ENCODE data around the gene NUPR1. TPM values are rescaled to one million over a fixed set of nuclear protein-coding genes. Genes with fewer than 3 reads are reported as not detected.
"Not testable (repeated sequence)": the region's sequence is repeated elsewhere in the genome, so short reads cannot be mapped to it uniquely, and the experiment has no call there.

Gene NUPR1
- total RNA-seq, 6 experiments from 2014 or later, result 31.9 to 60.3 (median 43.7) TPM

DNA sequence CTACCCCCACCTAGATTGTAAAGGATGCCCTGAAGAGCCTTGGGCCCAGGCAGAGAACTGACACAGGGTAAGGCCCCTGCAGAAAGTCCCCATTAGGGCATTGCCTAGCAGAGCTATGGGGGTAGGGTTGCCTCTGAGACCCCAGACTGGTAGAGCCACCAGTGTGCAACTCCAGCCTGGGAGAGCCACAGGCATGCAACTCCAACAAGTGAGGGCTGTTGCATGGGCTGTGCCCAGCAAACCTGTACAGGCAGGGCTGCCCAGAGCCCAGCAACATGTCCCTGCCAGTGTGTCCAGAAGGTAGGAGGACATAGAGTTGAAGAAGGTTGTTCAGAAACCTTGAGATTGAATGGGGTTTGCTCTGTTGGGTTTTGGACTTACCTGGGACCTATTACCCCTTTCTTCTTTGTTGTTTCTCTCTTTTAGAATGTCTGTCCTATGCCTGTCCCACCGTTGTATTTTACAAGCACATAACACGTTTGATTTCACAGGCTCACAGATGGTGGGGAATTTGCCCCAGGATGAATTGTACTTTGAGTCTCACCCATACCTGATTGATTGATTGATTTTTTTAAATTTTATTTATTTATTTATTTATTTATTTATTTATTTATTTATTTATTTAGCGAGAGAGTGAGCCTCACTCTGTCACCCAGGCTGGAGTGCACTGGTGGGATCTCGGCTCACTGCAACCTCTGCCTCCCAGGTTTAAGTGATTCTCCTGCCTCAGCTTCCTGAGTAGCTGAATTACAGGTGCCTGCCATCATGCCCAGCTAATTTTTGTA is 31.4 kb upstream of the NUPR1 start:
- peaks cover 2% of the 10 kb centered on the region for H3K27me3 Mint-ChIP-seq (ENCODE audit: insufficient read depth)
- peaks cover 7% of the 10 kb centered on the region; the same call in 1 of the 2 replicates for H3K4me1 Mint-ChIP-seq (ENCODE audit: low read depth)
- H3K9me3 Mint-ChIP-seq, result peaks cover 19% of the 10 kb centered on the region
- no peak for DNase-seq
- no peak overlapping the region for H3K27ac Mint-ChIP-seq
- H3K36me3 Mint-ChIP-seq (ENCODE audit: low read depth), result peaks cover 22% of the 10 kb centered on the region
- TF ChIP-seq, protein P1, sequence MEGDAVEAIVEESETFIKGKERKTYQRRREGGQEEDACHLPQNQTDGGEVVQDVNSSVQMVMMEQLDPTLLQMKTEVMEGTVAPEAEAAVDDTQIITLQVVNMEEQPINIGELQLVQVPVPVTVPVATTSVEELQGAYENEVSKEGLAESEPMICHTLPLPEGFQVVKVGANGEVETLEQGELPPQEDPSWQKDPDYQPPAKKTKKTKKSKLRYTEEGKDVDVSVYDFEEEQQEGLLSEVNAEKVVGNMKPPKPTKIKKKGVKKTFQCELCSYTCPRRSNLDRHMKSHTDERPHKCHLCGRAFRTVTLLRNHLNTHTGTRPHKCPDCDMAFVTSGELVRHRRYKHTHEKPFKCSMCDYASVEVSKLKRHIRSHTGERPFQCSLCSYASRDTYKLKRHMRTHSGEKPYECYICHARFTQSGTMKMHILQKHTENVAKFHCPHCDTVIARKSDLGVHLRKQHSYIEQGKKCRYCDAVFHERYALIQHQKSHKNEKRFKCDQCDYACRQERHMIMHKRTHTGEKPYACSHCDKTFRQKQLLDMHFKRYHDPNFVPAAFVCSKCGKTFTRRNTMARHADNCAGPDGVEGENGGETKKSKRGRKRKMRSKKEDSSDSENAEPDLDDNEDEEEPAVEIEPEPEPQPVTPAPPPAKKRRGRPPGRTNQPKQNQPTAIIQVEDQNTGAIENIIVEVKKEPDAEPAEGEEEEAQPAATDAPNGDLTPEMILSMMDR (IDR thresholded peaks at IDR 0.05), result no peak
- H3K4me3 Mint-ChIP-seq, result no peak overlapping the region

GRCh38 chr16:28569021-28569420 is 30.2 kb upstream of the NUPR1 start:
- H3K9me3 Mint-ChIP-seq, result peaks cover 19% of the 10 kb centered on the region
- TF ChIP-seq, protein P1 (IDR thresholded peaks at IDR 0.05), result no peak
- no peaks in the 10 kb centered on the region; the same call in 1 of the 2 replicates for H3K27me3 Mint-ChIP-seq (ENCODE audit: insufficient read depth)
- no peak overlapping the region for H3K4me3 Mint-ChIP-seq
- peaks cover 22% of the 10 kb centered on the region for H3K36me3 Mint-ChIP-seq (ENCODE audit: low read depth)
- H3K4me1 Mint-ChIP-seq (ENCODE audit: low read depth), result peaks cover 7% of the 10 kb centered on the region; the same call in 1 of the 2 replicates
- DNase-seq, result no peak
- H3K27ac Mint-ChIP-seq, result no peak overlapping the region

DNA sequence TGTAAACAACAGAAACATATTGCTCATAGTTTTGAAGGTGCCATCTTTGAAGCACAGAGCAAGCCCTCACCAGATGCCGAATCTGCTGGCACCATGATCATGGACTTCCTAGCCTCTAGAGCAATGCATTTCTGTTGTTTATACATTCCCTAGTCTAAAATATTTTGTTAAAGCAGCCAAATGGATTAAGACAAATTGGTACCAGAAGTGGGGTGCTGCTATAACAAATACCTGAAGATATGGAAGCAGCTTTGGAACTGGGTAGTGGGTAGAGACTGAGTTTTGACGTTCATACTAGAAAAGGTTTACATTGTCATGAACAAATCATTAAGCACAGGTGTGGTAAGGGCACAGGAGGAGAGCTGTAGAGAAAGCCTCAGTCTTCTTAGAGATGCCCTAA is 28.5 kb upstream of the NUPR1 start:
- Mint-ChIP-seq H3K27me3 (ENCODE audit: insufficient read depth) (no peaks in the 10 kb centered on the region; the same call in 1 of the 2 replicates), H3K4me3 (no peak overlapping the region), H3K4me1 (ENCODE audit: low read depth) (peaks cover 7% of the 10 kb centered on the region; the same call in 1 of the 2 replicates), H3K9me3 (peaks cover 19% of the 10 kb centered on the region), H3K27ac (no peak overlapping the region), H3K36me3 (ENCODE audit: low read depth) (peaks cover 22% of the 10 kb centered on the region)
- DNase-seq, result no peak
- TF ChIP-seq, protein P1 (IDR thresholded peaks at IDR 0.05), result no peak

- H3K4me3 Mint-ChIP-seq; H3K27me3 Mint-ChIP-seq (ENCODE audit: insufficient read depth); DNase-seq; H3K27ac Mint-ChIP-seq: not testable (repeated sequence)
- Mint-ChIP-seq H3K36me3 (ENCODE audit: low read depth) (peaks cover 22% of the 10 kb centered on the region), H3K9me3 (peaks cover 19% of the 10 kb centered on the region), H3K4me1 (ENCODE audit: low read depth) (peaks cover 15% of the 10 kb centered on the region)
Measured at GRCh38 chr16:28566233-28566925, 27.6 kb upstream of the NUPR1 start.

DNA sequence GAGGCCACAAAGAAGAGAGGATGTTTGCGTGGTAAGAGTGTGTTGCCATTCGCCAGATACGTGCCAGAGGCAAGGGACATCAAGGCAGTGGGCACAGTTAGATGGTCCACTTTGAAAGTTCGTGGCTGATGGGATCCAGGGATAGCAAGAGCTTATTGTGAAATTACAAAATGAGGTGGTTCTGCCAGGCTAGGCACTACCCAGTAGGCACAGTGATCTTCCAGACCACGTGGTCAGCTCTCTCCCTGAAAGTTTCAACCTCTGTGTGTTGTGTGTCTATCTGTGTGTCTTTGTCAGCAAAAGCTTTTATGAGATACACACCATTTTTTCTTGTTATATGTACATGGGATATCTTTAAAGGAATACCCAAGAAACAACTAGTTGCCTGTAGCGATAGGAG is 24.4 kb upstream of the NUPR1 start:
- Mint-ChIP-seq H3K4me1 (ENCODE audit: low read depth) (peaks cover 12% of the 10 kb centered on the region), H3K9me3 (peaks cover 19% of the 10 kb centered on the region), H3K4me3 (no peak overlapping the region), H3K36me3 (ENCODE audit: low read depth) (peaks cover 26% of the 10 kb centered on the region), H3K27me3 (ENCODE audit: insufficient read depth) (0 out of 2 replicates have a peak, but pooled peaks cover 2% of the 10 kb centered on the region), H3K27ac (no peak overlapping the region)
- no peak for DNase-seq
- TF ChIP-seq, protein P1 (IDR thresholded peaks at IDR 0.05), result no peak

- TF ChIP-seq, protein P1 (IDR thresholded peaks at IDR 0.05), result no peak
Measured at GRCh38 chr16:28562199-28562598, 23.4 kb upstream of the NUPR1 start.

More at GRCh38 chr16:28562199-28562598, 23.4 kb upstream of the NUPR1 start:
- H3K27me3 Mint-ChIP-seq (ENCODE audit: insufficient read depth), result 0 out of 2 replicates have a peak, but pooled peaks cover 2% of the 10 kb centered on the region
- no peak for DNase-seq
- peaks cover 20% of the 10 kb centered on the region for H3K36me3 Mint-ChIP-seq (ENCODE audit: low read depth)
- H3K4me3 Mint-ChIP-seq, result no peak overlapping the region
- peaks cover 12% of the 10 kb centered on the region for H3K4me1 Mint-ChIP-seq (ENCODE audit: low read depth)
- peaks cover 12% of the 10 kb centered on the region for H3K9me3 Mint-ChIP-seq
- no peak overlapping the region for H3K27ac Mint-ChIP-seq
